GM12892 (cell line): Measurements from ENCODE around the gene CCL2.

Experiments
- POLR2A ChIP-seq: IDR thresholded peaks from 2 replicates; pipeline ENCODE4 v1.6.1; 2011; ENCODE audit warnings: low read depth, low read length, control low read depth
- POLR2AphosphoS5 ChIP-seq: IDR thresholded peaks from 2 replicates; pipeline ENCODE4 v1.6.1; 2011; ENCODE audit warnings: low read depth, low read length, control low read depth
- TAF1 ChIP-seq: IDR thresholded peaks from 2 replicates; pipeline ENCODE4 v1.6.1; 2011; ENCODE audit warnings: low read depth, mild to moderate bottlenecking, control low read depth, low read length, borderline replicate concordance

- TF ChIP-seq POLR2A (no peak), POLR2AphosphoS5 (no peak), TAF1 (no peak)
Observed at GRCh38 chr17:34299027-34299426, 43.9 kb downstream of the CCL2 start.
